Transverse colon (tissue), 4 donors: ENCODE measurements around the gene CPD.

ENCODE experiments used
- EP300 ChIP-seq: sonication (generic); formaldehyde crosslinking; IDR thresholded peaks from one replicate; pipeline ENCODE4 v1.6.1; 2017; ENCODE audit warnings: antibody characterized with exemption, low read depth
- POLR2A ChIP-seq: fragments of 450-650 bp; IDR thresholded peaks from one replicate; pipeline ENCODE4 v1.6.1; 2016; ENCODE audit warnings: antibody characterized with exemption, mild to moderate bottlenecking, moderate library complexity
- POLR2AphosphoS5 ChIP-seq, 3 donors: sonication (generic); formaldehyde crosslinking; IDR thresholded peaks; one replicate each; pipeline ENCODE4 v1.6.1; 2016; ENCODE audit warnings: antibody characterized with exemption in 3 of 3
- TF ChIP-seq, protein P1 (sequence below), 5 experiments: fragments of 200-600 bp in 3 of 5; fragments of 450-650 bp in 2 of 5; sonication (generic) in 3 of 5; IDR thresholded peaks; 1 replicate in 2 of 5; 2 replicates in 3 of 5; pipeline ENCODE4 v1.5.1; 2016 to 2017; ENCODE audit warnings: antibody characterized with exemption in 5 of 5, inconsistent platforms in 3 of 5, mild to moderate bottlenecking in 2 of 5, moderate library complexity in 1 of 5

DNA sequence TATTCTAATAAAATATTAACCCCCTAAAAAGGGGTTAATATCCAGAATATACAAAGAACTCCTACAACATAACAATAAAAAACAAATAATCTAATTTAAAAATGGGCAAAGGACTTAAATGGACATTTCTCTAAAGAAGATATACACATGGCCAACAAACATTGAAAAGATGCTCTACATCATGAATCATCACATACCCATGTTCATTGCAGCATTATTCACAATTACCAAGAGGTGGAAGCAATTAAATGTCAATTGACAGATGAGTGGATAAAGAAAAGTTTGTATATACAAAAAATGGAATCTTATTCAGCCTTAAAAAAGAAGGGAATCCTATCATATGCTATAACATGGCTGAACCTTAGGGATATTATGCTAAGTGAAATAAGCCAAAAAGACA is 36.8 kb downstream of the CPD start:
- TF ChIP-seq, protein P1, sequence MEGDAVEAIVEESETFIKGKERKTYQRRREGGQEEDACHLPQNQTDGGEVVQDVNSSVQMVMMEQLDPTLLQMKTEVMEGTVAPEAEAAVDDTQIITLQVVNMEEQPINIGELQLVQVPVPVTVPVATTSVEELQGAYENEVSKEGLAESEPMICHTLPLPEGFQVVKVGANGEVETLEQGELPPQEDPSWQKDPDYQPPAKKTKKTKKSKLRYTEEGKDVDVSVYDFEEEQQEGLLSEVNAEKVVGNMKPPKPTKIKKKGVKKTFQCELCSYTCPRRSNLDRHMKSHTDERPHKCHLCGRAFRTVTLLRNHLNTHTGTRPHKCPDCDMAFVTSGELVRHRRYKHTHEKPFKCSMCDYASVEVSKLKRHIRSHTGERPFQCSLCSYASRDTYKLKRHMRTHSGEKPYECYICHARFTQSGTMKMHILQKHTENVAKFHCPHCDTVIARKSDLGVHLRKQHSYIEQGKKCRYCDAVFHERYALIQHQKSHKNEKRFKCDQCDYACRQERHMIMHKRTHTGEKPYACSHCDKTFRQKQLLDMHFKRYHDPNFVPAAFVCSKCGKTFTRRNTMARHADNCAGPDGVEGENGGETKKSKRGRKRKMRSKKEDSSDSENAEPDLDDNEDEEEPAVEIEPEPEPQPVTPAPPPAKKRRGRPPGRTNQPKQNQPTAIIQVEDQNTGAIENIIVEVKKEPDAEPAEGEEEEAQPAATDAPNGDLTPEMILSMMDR (IDR thresholded peaks at IDR 0.05): no peak
- no peak for TF ChIP-seq POLR2A
- no peak for TF ChIP-seq POLR2AphosphoS5 (IDR thresholded peaks at IDR 0.05)
- no peak for TF ChIP-seq EP300
